SW480 (cell line): ENCODE data around the gene HDAC10.

Experiments
- DNase-seq: peaks from one replicate; pipeline ENCODE4 v3.0.0-alpha.2; 2016; ENCODE audit warnings: low spot score

The HDAC10 gene

GRCh38 chr22:50256258-50256862, 5.3 kb upstream of the HDAC10 start:
- no peak for DNase-seq

- no peak for DNase-seq
These were observed 4.5 kb upstream of the HDAC10 start for GRCh38 chr22:50255607-50256006.

- DNase-seq: no peak
These were observed 4.0 kb upstream of the HDAC10 start for GRCh38 chr22:50255099-50255498.

- no peak for DNase-seq
These were observed 2.9 kb upstream of the HDAC10 start for GRCh38 chr22:50253941-50254340.

- DNase-seq: no peak
These were observed 2.2 kb upstream of the HDAC10 start for GRCh38 chr22:50253046-50253915.

GRCh38 chr22:50252082-50253045, 1.3 kb upstream of the HDAC10 start:
- peak; percentile 72 for DNase-seq

- DNase-seq: no peak
These were observed 514 bp upstream of the HDAC10 start for GRCh38 chr22:50251477-50252081.

GRCh38 chr22:50250249-50250554, 863 bp downstream of the HDAC10 start:
- DNase-seq: no peak

GRCh38 chr22:50249341-50250248, 1.5 kb downstream of the HDAC10 start:
- DNase-seq: no peak

GRCh38 chr22:50248196-50249081, 2.6 kb downstream of the HDAC10 start:
- DNase-seq: no peak

GRCh38 chr22:50247748-50248147, 3.3 kb downstream of the HDAC10 start:
- no peak for DNase-seq

GRCh38 chr22:50246242-50247175, 4.6 kb downstream of the HDAC10 start:
- no peak for DNase-seq

- no peak for DNase-seq
These were observed 5.6 kb downstream of the HDAC10 start for GRCh38 chr22:50245214-50246072.

- DNase-seq: peak; percentile 88
These were observed 6.4 kb downstream of the HDAC10 start, which contains the start of gene TUBGCP6 for GRCh38 chr22:50244420-50245213. TSS of gene TUBGCP6 (minus strand) at chr22:50245023. CDS start at chr22:50244459, 564 bp downstream.

- no peak for DNase-seq
These were observed 7.2 kb downstream of the HDAC10 start for GRCh38 chr22:50243685-50244419.

GRCh38 chr22:50242406-50242949, 8.6 kb downstream of the HDAC10 start:
- DNase-seq: no peak
